WTC11 (cell line): Measurements from ENCODE around the gene ATP13A5. TPM values are rescaled to one million over a fixed set of nuclear protein-coding genes. Genes with fewer than 3 reads are reported as not detected.

Source experiments
- ATAC-seq: fragments of 200-7000 bp; cut with Tn5 transposase; 2 replicates; pipeline ENCODE4 v1.10.0; 2021; ENCODE audit warnings: mild to moderate bottlenecking, moderate library complexity
- CTCF ChIA-PET: fragments of 300-600 bp; sonication (Branson Sonifier 250); formaldehyde crosslinking; loops from one replicate; lab custom pipeline; 2021; ENCODE audit warnings: antibody characterized with exemption; lab: Charles Lee
- POLR2A ChIA-PET: fragments of 350-600 bp; sonication (Branson Sonifier 250); formaldehyde crosslinking; loops from one replicate; lab custom pipeline; 2021; ENCODE audit warnings: antibody characterized with exemption; lab: Charles Lee
- DNase-seq: peaks from one replicate; pipeline ENCODE4 v3.0.0; 2021; ENCODE audit warnings: low spot score
- H3K27ac Mint-ChIP-seq: 2 replicates; pipeline ENCODE4 v1.8.0; 2021; ENCODE audit warnings: mixed read lengths
- H3K27me3 Mint-ChIP-seq: 2 replicates; pipeline ENCODE4 v1.8.0; 2021; ENCODE audit warnings: low read depth, mild to moderate bottlenecking, moderate library complexity, mixed read lengths
- H3K36me3 Mint-ChIP-seq: 2 replicates; pipeline ENCODE4 v1.8.0; 2021; ENCODE audit warnings: mixed read lengths
- H3K4me1 Mint-ChIP-seq: 2 replicates; pipeline ENCODE4 v1.8.0; 2022; ENCODE audit warnings: mixed read lengths
- H3K4me3 Mint-ChIP-seq: 2 replicates; pipeline ENCODE4 v1.8.0; 2021; ENCODE audit warnings: mild to moderate bottlenecking, moderate library complexity, mixed read lengths
- H3K9me3 Mint-ChIP-seq: 2 replicates; pipeline ENCODE4 v1.8.0; 2021; ENCODE audit warnings: mixed read lengths
- ATF3 ChIP-seq: sonication (generic); formaldehyde crosslinking; conservative IDR thresholded peaks from 2 replicates; pipeline ENCODE4 v1.8.1; 2022; ENCODE audit warnings: mild to moderate bottlenecking, missing genetic modification reagents
- ATF6 ChIP-seq: sonication (generic); formaldehyde crosslinking; IDR thresholded peaks from 2 replicates; pipeline ENCODE4 v1.8.1; 2023; ENCODE audit warnings: mild to moderate bottlenecking, missing genetic modification reagents
- E2F1 ChIP-seq: sonication (generic); formaldehyde crosslinking; IDR thresholded peaks from 2 replicates; pipeline ENCODE4 v1.8.0; 2022; ENCODE audit warnings: mild to moderate bottlenecking, missing genetic modification reagents
- FOXJ3 ChIP-seq: sonication (generic); formaldehyde crosslinking; IDR thresholded peaks from 2 replicates; pipeline ENCODE4 v1.9.0; 2021; ENCODE audit warnings: missing genetic modification reagents, mild to moderate bottlenecking, borderline replicate concordance
- FOXK1 ChIP-seq: sonication (generic); formaldehyde crosslinking; IDR thresholded peaks from 2 replicates; pipeline ENCODE4 v1.8.0; 2022; ENCODE audit warnings: mild to moderate bottlenecking, moderate library complexity, missing genetic modification reagents
- FOXP4 ChIP-seq: sonication (generic); formaldehyde crosslinking; IDR thresholded peaks from 2 replicates; pipeline ENCODE4 v1.8.0; 2022; ENCODE audit warnings: mild to moderate bottlenecking, missing genetic modification reagents
- GABPB1 ChIP-seq: sonication (generic); formaldehyde crosslinking; IDR thresholded peaks from 2 replicates; pipeline ENCODE4 v1.8.1; 2023; ENCODE audit warnings: mild to moderate bottlenecking, missing genetic modification reagents
- GTF2I ChIP-seq: fragments of 250-450 bp; sonication (Bioruptor Pico); conservative IDR thresholded peaks from 2 replicates; pipeline ENCODE4 v1.4.0; 2021; ENCODE audit warnings: mild to moderate bottlenecking
- HMGA2 ChIP-seq: fragments of 250-450 bp; sonication (Bioruptor Pico); IDR thresholded peaks from 2 replicates; pipeline ENCODE4 v1.4.0; 2021; ENCODE audit warnings: mild to moderate bottlenecking, moderate library complexity
- JUN ChIP-seq: sonication (generic); formaldehyde crosslinking; IDR thresholded peaks from 2 replicates; pipeline ENCODE4 v1.8.0; 2023; ENCODE audit warnings: mild to moderate bottlenecking, missing genetic modification reagents
- OVOL2 ChIP-seq: fragments of 250-450 bp; sonication (Bioruptor Pico); IDR thresholded peaks from 2 replicates; pipeline ENCODE4 v1.9.0; 2021; ENCODE audit warnings: mild to moderate bottlenecking, borderline replicate concordance
- PREB ChIP-seq: sonication (generic); formaldehyde crosslinking; IDR thresholded peaks from 2 replicates; pipeline ENCODE4 v1.8.1; 2022; ENCODE audit warnings: mild to moderate bottlenecking, missing genetic modification reagents, moderate library complexity, borderline replicate concordance
- SP1 ChIP-seq: sonication (generic); formaldehyde crosslinking; conservative IDR thresholded peaks from 2 replicates; pipeline ENCODE4 v1.8.1; 2022; ENCODE audit warnings: missing genetic modification reagents
- STAT6 ChIP-seq: sonication (generic); formaldehyde crosslinking; conservative IDR thresholded peaks from 2 replicates; pipeline ENCODE4 v1.8.1; 2023; ENCODE audit warnings: mild to moderate bottlenecking, low read depth, missing genetic modification reagents, moderate library complexity
- ZNF138 ChIP-seq: sonication (generic); formaldehyde crosslinking; conservative IDR thresholded peaks from 2 replicates; pipeline ENCODE4 v1.8.1; 2022; ENCODE audit warnings: mild to moderate bottlenecking, moderate library complexity, missing genetic modification reagents
- ZNF219 ChIP-seq: sonication (generic); formaldehyde crosslinking; IDR thresholded peaks from 2 replicates; pipeline ENCODE4 v1.8.0; 2023; ENCODE audit warnings: missing genetic modification reagents, mild to moderate bottlenecking, borderline replicate concordance
- ZNF671 ChIP-seq: fragments of 250-450 bp; sonication (Bioruptor Pico); IDR thresholded peaks from 2 replicates; pipeline ENCODE4 v1.8.0; 2021; ENCODE audit warnings: mild to moderate bottlenecking
- total RNA-seq: library from RNA; stranded (reverse); gene quantifications from 3 replicates; pipeline ENCODE4 v1.2.3, GENCODE V29; 2021

Gene ATP13A5
- total RNA-seq, 1 experiment from 2014 or later = not detected

GRCh38 chr3:193250492-193250891 is 128.1 kb downstream of the ATP13A5 start (continued):
- TF ChIP-seq FOXP4 = no peak

- DNase-seq (no peak), ATAC-seq (no peak)
- Mint-ChIP-seq H3K27ac (no peak overlapping the region), H3K9me3 (peaks cover 53% of the 10 kb centered on the region), H3K4me1 (no peaks in the 10 kb centered on the region), H3K4me3 (no peak overlapping the region), H3K36me3 (peaks cover 39% of the 10 kb centered on the region), H3K27me3 (peaks cover 4% of the 10 kb centered on the region; the same call in 1 of the 2 replicates)
- POLR2A ChIA-PET = no interaction called here
- CTCF ChIA-PET = no interaction called here
- TF ChIP-seq ZNF138 (CRISPR knock-in tag) (no peak), JUN (no peak), HMGA2 (CRISPR knock-in tag) (no peak), FOXP4 (no peak), GTF2I (CRISPR knock-in tag) (no peak), E2F1 (CRISPR knock-in tag) (no peak), ATF6 (no peak), OVOL2 (CRISPR knock-in tag) (no peak), SP1 (CRISPR knock-in tag) (no peak), PREB (no peak), ZNF219 (CRISPR knock-in tag) (no peak), ZNF671 (CRISPR knock-in tag) (no peak), FOXJ3 (no peak), STAT6 (CRISPR knock-in tag) (no peak), ATF3 (CRISPR knock-in tag) (no peak), FOXK1 (CRISPR knock-in tag) (no peak), GABPB1 (no peak)
These were observed 129.6 kb downstream of the ATP13A5 start for GRCh38 chr3:193248848-193249468.
